GM12878 (cell line): ENCODE data around the gene MPC2. TPM values are rescaled to one million over a fixed set of nuclear protein-coding genes. Genes with fewer than 3 reads are reported as not detected.
A peak's percentile ranks its signal among the peaks of the same experiment; 100 is the strongest.

Source experiments
- ATAC-seq: fragments of 200-7000 bp; cut with Tn5 transposase; 3 replicates; pipeline ENCODE4 v1.9.1; 2020; ENCODE audit warnings: mild to moderate bottlenecking, moderate library complexity
- BruUV-seq: library from RNA; stranded (reverse); fragments of 400-500 nt; replicated peaks from 2 replicates; lab custom pipeline; 2021; lab: Mats Ljungman, UMichigan
- CTCF ChIA-PET: fragments of 300-600 bp; sonication (Branson Sonifier 250); formaldehyde crosslinking; extraction: SDS; loops from one replicate; lab custom pipeline; 2021; ENCODE audit warnings: inconsistent platforms; lab: Yijun Ruan, JAX
- POLR2A ChIA-PET: fragments of 350-600 bp; formaldehyde crosslinking; extraction: SDS; loops from one replicate; lab custom pipeline; 2021; ENCODE audit warnings: inconsistent platforms; lab: Charles Lee
- RAD21 ChIA-PET: fragments of 300-600 bp; sonication (Branson Sonifier 250); formaldehyde crosslinking; loops from one replicate; lab custom pipeline; 2023; ENCODE audit warnings: antibody characterized with exemption; ENCODE audit not compliant: unreplicated experiment; lab: Charles Lee
- SMC1A ChIA-PET: fragments of 300-600 bp; sonication (Branson Sonifier 250); formaldehyde crosslinking; loops from one replicate; lab custom pipeline; 2023; ENCODE audit not compliant: unreplicated experiment, uncharacterized antibody; lab: Charles Lee
- DNase-seq: peaks from one replicate; pipeline ENCODE4 v3.0.0-alpha.2; 2011; ENCODE audit warnings: low read depth, low spot score
- FAIRE-seq: peaks from 3 replicates; lab custom pipeline; 2011; peaks lifted over from hg19 to GRCh38; lab: Jason Lieb, UNC
- H2AFZ ChIP-seq: 2 replicates; pipeline ENCODE4 v1.6.0; 2011; ENCODE audit warnings: low read depth, low read length, control low read depth; ENCODE audit not compliant: control insufficient read depth
- H3K27ac ChIP-seq: 2 replicates; pipeline ENCODE4 v1.5.1; 2011; ENCODE audit warnings: control low read depth; ENCODE audit not compliant: control insufficient read depth, insufficient read depth
- H3K27me3 ChIP-seq, 2 experiments: replicated peaks in 1 of 2; 2 replicates each; pipeline versions ENCODE4 v1.6.0 to v1.6.1; 2011; ENCODE audit warnings: low read length in 1 of 2; ENCODE audit not compliant: control insufficient read depth in 2 of 2, insufficient read depth in 2 of 2
- H3K36me3 ChIP-seq, 2 experiments: 2 replicates each; pipeline ENCODE4 v1.5.1; 2011; ENCODE audit warnings: low read length in 1 of 2; ENCODE audit not compliant: control insufficient read depth in 2 of 2, insufficient read depth in 2 of 2
- H3K4me1 ChIP-seq: 2 replicates; pipeline ENCODE4 v1.6.1; 2011; ENCODE audit warnings: mild to moderate bottlenecking, low read length, moderate library complexity, mixed read lengths; ENCODE audit not compliant: control insufficient read depth, insufficient read depth
- H3K4me2 ChIP-seq: 2 replicates; pipeline ENCODE4 v1.6.0; 2011; ENCODE audit warnings: control low read depth; ENCODE audit not compliant: control insufficient read depth, insufficient read depth
- H3K4me3 ChIP-seq: fragments of 200-600 bp; sonication (generic); 2 replicates; pipeline ENCODE4 v1.5.1; 2016
- H3K79me2 ChIP-seq: 2 replicates; pipeline ENCODE4 v1.6.0; 2011; ENCODE audit warnings: low read length; ENCODE audit not compliant: control insufficient read depth, insufficient read depth
- H3K9ac ChIP-seq: 2 replicates; pipeline ENCODE4 v1.8.0; 2011; ENCODE audit warnings: low read length, control low read depth, mixed read lengths; ENCODE audit not compliant: control insufficient read depth, insufficient read depth
- H3K9me3 ChIP-seq: replicated peaks from 3 replicates; pipeline ENCODE4 v1.5.1; 2011; ENCODE audit warnings: mild to moderate bottlenecking, low read length; ENCODE audit not compliant: control insufficient read depth, insufficient read depth
- H4K20me1 ChIP-seq: 2 replicates; pipeline ENCODE4 v1.6.0; 2011; ENCODE audit not compliant: control insufficient read depth, insufficient read depth
- ATF7 ChIP-seq: fragments of 450-650 bp; IDR thresholded peaks from 2 replicates; pipeline ENCODE4 v1.6.1; 2016; ENCODE audit warnings: low read depth, mild to moderate bottlenecking
- DPF2 ChIP-seq: fragments of 450-650 bp; IDR thresholded peaks from 2 replicates; pipeline ENCODE4 v1.6.1; 2017; ENCODE audit warnings: mild to moderate bottlenecking
- IKZF2 ChIP-seq, 2 experiments: fragments of 450-650 bp; IDR thresholded peaks; 2 replicates each; pipeline ENCODE4 v1.6.1; 2017; ENCODE audit warnings: mild to moderate bottlenecking in 2 of 2, moderate library complexity in 2 of 2
- IRF4 ChIP-seq: IDR thresholded peaks from 2 replicates; pipeline ENCODE4 v1.6.1; 2011; ENCODE audit warnings: low read depth, low read length
- JUNB ChIP-seq: IDR thresholded peaks from 2 replicates; pipeline ENCODE4 v1.6.1; 2016; ENCODE audit warnings: antibody characterized with exemption, mild to moderate bottlenecking
- NFYB ChIP-seq: IDR thresholded peaks from 2 replicates; pipeline ENCODE4 v1.6.1; 2011; ENCODE audit warnings: low read depth, mild to moderate bottlenecking, low read length, improper control_type of control experiment, moderate library complexity; ENCODE audit not compliant: insufficient read depth
- PAX5 ChIP-seq: IDR thresholded peaks from 2 replicates; pipeline ENCODE4 v1.6.1; 2011; ENCODE audit warnings: low read depth, low read length, borderline replicate concordance
- PML ChIP-seq: IDR thresholded peaks from 2 replicates; pipeline ENCODE4 v1.6.1; 2012; ENCODE audit warnings: low read length, inconsistent platforms
- SIN3A ChIP-seq: IDR thresholded peaks from 2 replicates; pipeline ENCODE4 v1.6.1; 2012; ENCODE audit warnings: low read depth, low read length, improper control_type of control experiment
- WGBS: methylation state at CpG from one replicate; pipeline ENCODE4 v1.1.6; 2016; ENCODE audit warnings: low lambda C conversion rate; ENCODE audit not compliant: insufficient replicate concordance, insufficient coverage; ENCODE audit errors: missing lambda C conversion rate; 5-methylcytosine and 5-hydroxymethylcytosine counted together
- in situ Hi-C: fragments of 300-500 bp; cut with MboI; formaldehyde crosslinking; loops from 9 replicates; pipeline ENCODE4 v1.14.3; 2018; ENCODE audit warnings: mixed read lengths
- intact Hi-C: fragments of 100-400 bp; cut with micrococcal nuclease; formaldehyde crosslinking; loops from one replicate; pipeline ENCODE4 v1.14.2; 2022; ENCODE audit not compliant: unreplicated experiment
- polyA plus RNA-seq, 11 experiments: library from polyadenylated mRNA; depleted of rRNA in 4 of 11; unstranded in 6 of 11; stranded (reverse) in 5 of 11; fragments of >200 nt; fragmentation: Nextera tagmentation in 4 of 11; fragmentation: Illumina TruSeq in 1 of 11; extraction: Ambion mirVana in 4 of 11; extraction: Trizol in 1 of 11; gene quantifications; 1 replicate in 1 of 11; 2 replicates in 10 of 11; pipeline versions ENCODE4 v1.2.1 to v1.2.3, GENCODE V29; 2011 to 2016; ENCODE audit warnings: inconsistent platforms in 2 of 11, missing spikeins in 2 of 11, low read depth in 1 of 11
- total RNA-seq, 4 experiments: library from RNA; depleted of rRNA in 3 of 4; stranded (reverse); fragments of >200 nt in 3 of 4; fragmentation: Illumina TruSeq in 1 of 4; extraction: Trizol in 1 of 4; gene quantifications; 2 replicates each; pipeline versions ENCODE4 v1.2.1 to v1.2.3, GENCODE V29; 2013 to 2021
- TF ChIP-seq, protein P1 (sequence below): fragments of 450-650 bp; IDR thresholded peaks from 2 replicates; pipeline ENCODE4 v1.6.1; 2016; ENCODE audit warnings: mild to moderate bottlenecking
- TF ChIP-seq, protein P2 (sequence below): fragments of 450-650 bp; IDR thresholded peaks from 2 replicates; pipeline ENCODE4 v1.6.1; 2017; ENCODE audit warnings: mild to moderate bottlenecking, moderate library complexity

MPC2 gene
- total and polyA plus RNA-seq, 10 of the 15 experiments (the other 5 are each of a cell fraction or from before 2014, with no cell fraction given) = 22.5 to 164 (median 63.3) TPM

DNA sequence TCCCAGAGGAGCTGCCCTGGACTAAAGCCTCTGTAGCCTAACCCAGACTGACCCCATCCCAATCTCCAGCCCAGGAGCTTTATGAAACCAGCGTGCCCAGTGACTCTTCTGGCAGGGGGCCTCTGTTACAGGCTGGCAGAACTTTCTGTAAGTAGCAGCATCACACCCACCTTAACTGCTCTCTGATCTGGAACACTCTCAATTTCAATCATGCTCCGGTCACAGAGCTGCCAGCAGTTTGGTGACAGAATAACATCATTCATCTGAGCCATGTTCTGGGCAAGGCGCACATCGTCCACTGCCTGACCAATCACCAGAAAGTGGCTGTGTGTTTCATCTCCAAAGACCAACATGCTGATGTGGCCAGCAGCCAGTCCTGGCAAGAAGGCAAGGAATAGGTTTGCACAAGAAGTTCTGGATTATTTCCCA, 37.6 kb downstream of the MPC2 start:
- ChIA-PET POLR2A (no interaction called here), RAD21 (interaction anchor here (1.0 kb wide), 1 partner anchor 183 kb away, joined by 4 read pairs; no protein-coding TSS in a partner anchor), SMC1A (no interaction called here), CTCF (interaction anchor here (0.6 to 1.4 kb wide), 3 partner anchors 25 to 192 kb away, joined by 3 to 4 read pairs (median 4); no protein-coding TSS in a partner anchor)
- 9% methylated on average over 4 of the region's 4 CpGs for WGBS
- intact Hi-C loops (no loop called here), in situ Hi-C loops (no loop called here)
- FAIRE-seq (peak; percentile 65), ATAC-seq (peak; percentile 99), DNase-seq (peak; percentile 55)
- Histone ChIP-seq H3K9ac (no peak overlapping the region), H4K20me1 (no peaks in the 10 kb centered on the region), H2AFZ (no peak overlapping the region), H3K79me2 (no peaks in the 10 kb centered on the region), H3K4me3 (0 out of 2 replicates have a peak overlapping the region, but pooled peaks have one; percentile 4), H3K9me3 (no peaks in the 10 kb centered on the region), H3K4me2 (peak overlapping the region; percentile 49; the same call in 1 of the 2 replicates), H3K27me3 (no peaks in the 10 kb centered on the region), H3K4me1 (peaks cover 10% of the 10 kb centered on the region), H3K36me3 (no peaks in the 10 kb centered on the region), H3K27ac (no peak overlapping the region)
- BruUV-seq = no TSS peak
- peak; percentile 90 for TF ChIP-seq NFYB
- no peak for TF ChIP-seq SIN3A
- TF ChIP-seq DPF2 = 0 out of 2 replicates have a peak, but pooled peaks have one; percentile 35
- TF ChIP-seq PAX5 = peak; percentile 30; the same call in 1 of the 2 replicates
- TF ChIP-seq IKZF2 (IDR thresholded peaks at IDR 0.05) = 0 out of 4 replicates have a peak, but pooled peaks of 1 of the 2 experiments have one; percentile 33
- peak; percentile 77 for TF ChIP-seq JUNB
- TF ChIP-seq, protein P1, sequence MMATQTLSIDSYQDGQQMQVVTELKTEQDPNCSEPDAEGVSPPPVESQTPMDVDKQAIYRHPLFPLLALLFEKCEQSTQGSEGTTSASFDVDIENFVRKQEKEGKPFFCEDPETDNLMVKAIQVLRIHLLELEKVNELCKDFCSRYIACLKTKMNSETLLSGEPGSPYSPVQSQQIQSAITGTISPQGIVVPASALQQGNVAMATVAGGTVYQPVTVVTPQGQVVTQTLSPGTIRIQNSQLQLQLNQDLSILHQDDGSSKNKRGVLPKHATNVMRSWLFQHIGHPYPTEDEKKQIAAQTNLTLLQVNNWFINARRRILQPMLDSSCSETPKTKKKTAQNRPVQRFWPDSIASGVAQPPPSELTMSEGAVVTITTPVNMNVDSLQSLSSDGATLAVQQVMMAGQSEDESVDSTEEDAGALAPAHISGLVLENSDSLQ = peak; percentile 53; the same call in 1 of the 2 replicates
- TF ChIP-seq, protein P2, sequence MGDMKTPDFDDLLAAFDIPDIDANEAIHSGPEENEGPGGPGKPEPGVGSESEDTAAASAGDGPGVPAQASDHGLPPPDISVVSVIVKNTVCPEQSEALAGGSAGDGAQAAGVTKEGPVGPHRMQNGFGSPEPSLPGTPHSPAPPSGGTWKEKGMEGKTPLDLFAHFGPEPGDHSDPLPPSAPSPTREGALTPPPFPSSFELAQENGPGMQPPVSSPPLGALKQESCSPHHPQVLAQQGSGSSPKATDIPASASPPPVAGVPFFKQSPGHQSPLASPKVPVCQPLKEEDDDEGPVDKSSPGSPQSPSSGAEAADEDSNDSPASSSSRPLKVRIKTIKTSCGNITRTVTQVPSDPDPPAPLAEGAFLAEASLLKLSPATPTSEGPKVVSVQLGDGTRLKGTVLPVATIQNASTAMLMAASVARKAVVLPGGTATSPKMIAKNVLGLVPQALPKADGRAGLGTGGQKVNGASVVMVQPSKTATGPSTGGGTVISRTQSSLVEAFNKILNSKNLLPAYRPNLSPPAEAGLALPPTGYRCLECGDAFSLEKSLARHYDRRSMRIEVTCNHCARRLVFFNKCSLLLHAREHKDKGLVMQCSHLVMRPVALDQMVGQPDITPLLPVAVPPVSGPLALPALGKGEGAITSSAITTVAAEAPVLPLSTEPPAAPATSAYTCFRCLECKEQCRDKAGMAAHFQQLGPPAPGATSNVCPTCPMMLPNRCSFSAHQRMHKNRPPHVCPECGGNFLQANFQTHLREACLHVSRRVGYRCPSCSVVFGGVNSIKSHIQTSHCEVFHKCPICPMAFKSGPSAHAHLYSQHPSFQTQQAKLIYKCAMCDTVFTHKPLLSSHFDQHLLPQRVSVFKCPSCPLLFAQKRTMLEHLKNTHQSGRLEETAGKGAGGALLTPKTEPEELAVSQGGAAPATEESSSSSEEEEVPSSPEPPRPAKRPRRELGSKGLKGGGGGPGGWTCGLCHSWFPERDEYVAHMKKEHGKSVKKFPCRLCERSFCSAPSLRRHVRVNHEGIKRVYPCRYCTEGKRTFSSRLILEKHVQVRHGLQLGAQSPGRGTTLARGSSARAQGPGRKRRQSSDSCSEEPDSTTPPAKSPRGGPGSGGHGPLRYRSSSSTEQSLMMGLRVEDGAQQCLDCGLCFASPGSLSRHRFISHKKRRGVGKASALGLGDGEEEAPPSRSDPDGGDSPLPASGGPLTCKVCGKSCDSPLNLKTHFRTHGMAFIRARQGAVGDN = no peak
- no peak for TF ChIP-seq PML
- peak; percentile 32; the same call in 1 of the 2 replicates for TF ChIP-seq ATF7
- peak; percentile 68 for TF ChIP-seq IRF4
